SK-N-DZ (cell line): ENCODE measurements around the gene RALGPS1.

Experiments
- DNase-seq: peaks from one replicate; pipeline ENCODE4 v3.0.0-alpha.2; 2015; ENCODE audit warnings: low spot score

The RALGPS1 gene

DNA sequence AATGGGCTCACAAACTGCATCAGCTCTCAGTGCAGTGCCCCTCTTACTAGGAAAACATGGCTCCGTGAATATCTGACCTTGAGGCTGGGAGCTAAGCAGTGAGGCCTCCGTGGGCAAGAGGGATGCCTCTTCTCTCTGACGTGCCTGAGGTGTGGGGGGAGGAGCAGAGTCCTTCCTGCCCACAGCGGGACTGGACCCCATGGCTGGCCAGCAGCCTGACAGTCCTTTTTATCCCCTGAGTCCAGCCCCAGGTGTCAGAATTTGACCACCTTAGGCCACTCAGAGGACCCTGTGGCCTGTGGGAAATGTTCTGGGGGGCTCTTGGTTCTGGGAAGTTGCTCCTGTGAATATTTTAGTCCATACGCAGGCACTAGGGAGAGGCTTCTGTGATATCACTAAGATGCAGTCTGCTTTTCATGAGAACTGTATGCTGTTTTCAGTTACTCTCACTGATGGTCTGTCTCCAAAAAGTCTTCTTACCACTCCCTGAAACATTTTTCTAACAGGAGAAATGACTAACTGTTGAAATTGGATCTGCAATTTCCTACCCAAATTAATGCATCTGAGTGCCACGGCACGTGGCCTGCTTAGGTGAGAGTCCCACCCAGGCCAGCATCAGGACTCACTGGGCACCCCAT, 184.5 kb downstream of the RALGPS1 start:
- no peak for DNase-seq

GRCh38 chr9:127099664-127100063, 185.1 kb downstream of the RALGPS1 start:
- no peak for DNase-seq

GRCh38 chr9:127102176-127102575, 187.6 kb downstream of the RALGPS1 start:
- no peak for DNase-seq

GRCh38 chr9:127102788-127103187, 188.2 kb downstream of the RALGPS1 start:
- no peak for DNase-seq

DNA sequence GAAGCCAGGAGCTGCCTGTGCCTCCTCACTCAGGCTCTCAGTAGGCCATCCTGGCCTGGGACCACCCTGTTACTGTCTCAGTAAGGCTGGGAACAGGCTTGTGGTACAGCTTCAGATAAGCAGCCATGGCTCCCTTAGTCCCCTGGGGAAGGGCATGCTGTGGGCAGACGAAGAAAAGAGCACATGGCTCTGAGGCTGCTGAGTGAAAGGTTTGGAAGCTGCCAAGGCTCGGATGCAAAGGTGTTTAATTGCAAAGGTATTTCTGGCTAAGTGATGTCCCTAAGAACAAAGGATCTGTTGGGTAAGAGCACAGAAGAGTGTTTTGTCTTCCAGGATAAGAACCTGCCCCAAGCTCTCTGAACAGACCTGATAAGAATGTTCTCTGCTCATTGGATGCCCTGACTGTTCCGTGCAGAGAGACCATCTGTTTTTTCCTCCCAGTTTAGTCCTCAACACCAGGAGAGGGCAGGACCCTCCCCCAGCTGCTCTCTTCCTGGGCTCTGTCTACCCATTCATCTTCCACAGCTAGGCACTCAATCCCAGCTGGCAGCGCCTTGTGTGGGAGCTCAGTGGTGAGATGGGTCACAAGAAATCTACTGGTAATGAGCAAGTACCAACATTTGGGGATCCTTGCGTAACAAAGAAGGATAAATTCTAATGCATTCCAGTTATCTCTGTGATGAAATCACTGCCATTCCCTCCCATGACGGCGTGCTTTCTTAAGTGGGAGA, 190.2 kb downstream of the RALGPS1 start:
- DNase-seq: no peak

GRCh38 chr9:127105805-127106465, 191.4 kb downstream of the RALGPS1 start:
- no peak for DNase-seq

DNA sequence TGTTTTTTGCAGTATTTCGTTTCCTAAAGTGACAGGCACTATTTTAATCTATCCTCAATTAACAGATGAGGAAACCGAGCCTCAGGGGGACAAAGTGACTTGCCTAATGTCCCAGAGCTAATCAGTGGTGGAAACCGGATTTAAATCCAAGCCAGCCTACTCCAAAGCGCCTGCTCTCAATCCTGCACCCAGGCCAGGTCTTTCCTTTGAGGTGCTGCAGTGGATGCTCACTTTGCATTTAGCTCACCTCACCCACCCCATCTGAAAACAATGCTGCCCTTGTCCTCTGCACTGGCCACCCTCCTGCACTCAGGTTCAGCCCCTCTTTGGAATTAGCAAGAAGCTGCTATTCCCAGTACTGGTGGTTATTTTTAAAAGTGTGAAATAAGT, 191.9 kb downstream of the RALGPS1 start:
- no peak for DNase-seq

- no peak for DNase-seq
Observed at GRCh38 chr9:127107171-127107928, 192.8 kb downstream of the RALGPS1 start.

DNA sequence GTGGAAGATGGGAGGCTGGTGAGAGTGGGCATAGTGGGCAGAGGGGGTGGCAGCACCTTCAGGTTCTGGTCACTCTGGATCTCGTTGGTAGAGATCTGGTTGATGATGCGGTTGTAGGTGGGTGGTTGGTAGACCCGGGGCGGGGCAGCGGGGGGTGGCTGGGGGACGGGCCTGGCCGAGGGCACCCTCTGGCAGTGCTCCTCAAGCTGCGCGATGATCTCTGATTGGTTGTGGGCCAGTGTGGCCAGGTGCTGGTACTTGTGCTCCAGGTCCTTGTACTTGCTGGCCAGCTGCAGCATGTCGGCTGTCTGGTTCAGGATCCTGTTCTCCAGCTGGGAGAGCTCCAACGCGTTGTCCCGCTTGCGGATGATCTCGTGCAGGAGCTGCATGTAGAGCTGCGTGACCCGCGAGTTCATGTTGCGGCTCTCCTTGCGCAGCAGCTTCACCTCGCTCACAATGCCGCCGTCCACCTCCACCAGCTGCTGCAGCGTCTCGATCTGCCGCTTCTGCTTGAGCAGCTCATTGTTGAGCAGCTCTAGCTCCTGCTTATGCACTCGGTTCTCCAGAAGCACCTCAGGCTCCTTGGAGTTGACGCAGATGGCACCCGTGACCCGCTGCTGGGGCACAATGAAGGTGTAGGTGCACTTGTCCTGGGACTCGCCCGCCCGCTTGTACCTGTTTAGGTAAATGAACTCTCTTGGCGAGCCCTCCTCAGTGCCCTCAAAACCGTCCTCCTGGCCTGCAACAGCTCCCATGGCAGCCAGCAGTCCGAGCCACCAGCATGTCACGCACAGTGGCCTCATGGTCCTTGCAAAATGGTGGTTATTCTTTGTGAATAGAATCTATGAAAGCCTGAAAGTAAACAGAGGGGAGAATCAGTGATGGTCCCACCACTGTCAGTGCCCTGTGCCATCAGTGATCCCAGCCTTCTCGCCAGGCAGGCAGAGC, 193.6 kb downstream of the RALGPS1 start:
- no peak for DNase-seq

DNA sequence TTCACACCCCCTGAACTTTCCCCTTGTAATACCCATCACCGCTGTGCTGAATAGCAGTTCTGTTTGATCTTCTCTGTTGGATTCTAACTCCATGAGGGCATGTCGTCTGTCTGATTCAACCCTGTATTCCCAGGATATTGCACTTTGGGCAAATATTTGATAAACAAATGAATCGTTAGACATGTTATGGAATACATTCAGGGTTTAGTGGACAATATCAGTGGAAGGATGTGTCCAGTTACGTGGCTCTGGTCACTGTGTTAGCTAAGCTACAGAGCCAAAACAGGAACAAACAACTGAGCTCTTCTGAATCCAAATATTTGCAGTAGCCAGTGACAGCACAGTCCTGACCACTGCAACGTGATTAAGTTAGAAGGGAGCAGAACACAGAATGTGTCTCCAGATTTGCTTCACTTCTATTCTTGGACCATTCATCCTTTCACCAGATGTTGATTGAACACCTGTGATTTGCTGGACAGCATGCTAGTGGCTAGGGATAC, 194.7 kb downstream of the RALGPS1 start:
- no peak for DNase-seq

- DNase-seq: no peak
Observed at GRCh38 chr9:127112056-127112455, 197.5 kb downstream of the RALGPS1 start.

GRCh38 chr9:127112735-127113161, 198.2 kb downstream of the RALGPS1 start:
- no peak for DNase-seq

DNA sequence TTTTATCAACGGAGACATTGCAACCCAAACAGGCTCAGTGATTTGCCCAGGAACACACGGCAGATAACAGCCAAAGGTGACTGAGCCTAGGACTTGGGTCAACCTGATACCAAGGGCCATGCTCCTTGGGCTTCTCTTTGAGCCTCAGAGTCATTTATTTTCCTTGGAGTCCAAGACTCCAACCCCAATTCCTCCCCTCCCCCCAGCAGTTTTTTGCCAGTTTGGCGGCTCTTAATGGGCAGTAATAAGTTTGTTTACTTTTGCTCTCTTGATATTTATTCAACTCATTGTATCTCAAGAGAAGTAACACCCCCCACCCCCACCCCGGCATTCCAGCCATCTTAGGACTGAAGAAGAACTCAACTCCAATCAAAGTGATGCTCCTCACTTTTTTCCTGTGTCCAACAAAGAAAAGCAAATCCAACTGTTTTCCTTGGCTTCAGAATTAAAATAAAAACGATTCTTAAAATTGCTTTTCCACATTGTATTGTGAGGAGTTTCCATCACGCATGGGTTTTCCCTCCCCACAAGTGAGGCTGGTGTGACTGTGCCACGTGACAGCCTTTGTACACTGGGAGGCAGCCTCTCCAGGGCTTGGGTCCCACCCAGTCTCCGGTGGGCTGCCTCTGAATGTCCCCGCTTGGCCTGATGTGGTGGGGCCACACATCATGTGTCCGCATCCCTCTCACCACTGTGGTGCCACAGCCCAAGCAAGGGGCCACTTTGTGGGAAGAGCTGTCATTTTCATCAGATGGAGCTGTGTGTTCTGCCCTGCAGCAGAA, 198.8 kb downstream of the RALGPS1 start:
- DNase-seq: no peak

GRCh38 chr9:127114606-127115005, 200.0 kb downstream of the RALGPS1 start:
- DNase-seq: no peak

GRCh38 chr9:127116088-127116726, 201.6 kb downstream of the RALGPS1 start:
- no peak for DNase-seq

- no peak for DNase-seq
Observed at GRCh38 chr9:127116957-127117356, 202.4 kb downstream of the RALGPS1 start.

- DNase-seq: no peak
Observed at GRCh38 chr9:127117801-127118200, 203.2 kb downstream of the RALGPS1 start.

GRCh38 chr9:127118597-127119319, 204.2 kb downstream of the RALGPS1 start:
- DNase-seq: no peak

- DNase-seq: no peak
Observed at GRCh38 chr9:127119320-127119709, 204.7 kb downstream of the RALGPS1 start.
